ENCODE measurements around the gene CTXND2. TPM values are rescaled to one million over a fixed set of nuclear protein-coding genes. Genes with fewer than 3 reads are reported as not detected.
A peak's percentile ranks its signal among the peaks of the same experiment; 100 is the strongest.
"Not testable (repeated sequence)": the region's sequence is repeated elsewhere in the genome, so short reads cannot be mapped to it uniquely, and the experiment has no call there.

CTXND2 gene
- total RNA-seq, 1 experiment from 2014 or later, result not detected

- Histone ChIP-seq H3K27ac (ENCODE audit: low read length) (peak overlapping the region; percentile 69), H3K9ac (ENCODE audit: low read length) (peak overlapping the region; percentile 84), H3K4me1 (ENCODE audit: low read length) (peaks cover 13% of the 10 kb centered on the region), H4K20me1 (ENCODE audit: insufficient read depth, low read depth, low read length) (no peaks in the 10 kb centered on the region), H3K9me3 (ENCODE audit: low read length) (no peaks in the 10 kb centered on the region), H3K27me3 (ENCODE audit: low read length) (no peaks in the 10 kb centered on the region), H3K4me3 (ENCODE audit: low read length) (peak overlapping the region; percentile 78), H3K4me2 (ENCODE audit: low read depth, low read length, poor library complexity, severe bottlenecking) (peak overlapping the region; percentile 89), H3K36me3 (ENCODE audit: insufficient read depth, low read length) (0 out of 2 replicates have a peak, but pooled peaks cover 4% of the 10 kb centered on the region), H3K79me2 (ENCODE audit: low read length) (peaks cover 43% of the 10 kb centered on the region), H2AFZ (ENCODE audit: low read length) (peak overlapping the region; percentile 74), H3K9me2 (replicated peaks; ENCODE audit: insufficient read depth, low read length) (no peaks in the 10 kb centered on the region)
- peak; percentile 78 for DNase-seq
Observed at GRCh38 chr1:150876119-150876454, 10.8 kb upstream of the CTXND2 start.

- DNase-seq; H3K27me3 ChIP-seq (ENCODE audit: low read length); H3K4me2 ChIP-seq (ENCODE audit: low read depth, low read length, poor library complexity, severe bottlenecking); H2AFZ ChIP-seq (ENCODE audit: low read length); H3K9me2 ChIP-seq (replicated peaks; ENCODE audit: insufficient read depth, low read length); H3K36me3 ChIP-seq (ENCODE audit: insufficient read depth, low read length); H4K20me1 ChIP-seq (ENCODE audit: insufficient read depth, low read depth, low read length); H3K9me3 ChIP-seq (ENCODE audit: low read length); H3K27ac ChIP-seq (ENCODE audit: low read length); H3K9ac ChIP-seq (ENCODE audit: low read length); H3K4me3 ChIP-seq (ENCODE audit: low read length): not testable (repeated sequence)
- H3K4me1 ChIP-seq (ENCODE audit: low read length), result peaks cover 17% of the 10 kb centered on the region
- H3K79me2 ChIP-seq (ENCODE audit: low read length), result peaks cover 22% of the 10 kb centered on the region
Observed at GRCh38 chr1:150878931-150879330, 8.0 kb upstream of the CTXND2 start.

- Histone ChIP-seq H3K79me2 (ENCODE audit: low read length) (no peaks in the 10 kb centered on the region), H3K9me2 (replicated peaks; ENCODE audit: insufficient read depth, low read length) (no peaks in the 10 kb centered on the region), H3K4me1 (ENCODE audit: low read length) (peaks cover 4% of the 10 kb centered on the region), H3K4me2 (ENCODE audit: low read depth, low read length, poor library complexity, severe bottlenecking) (no peak overlapping the region), H3K27me3 (ENCODE audit: low read length) (no peaks in the 10 kb centered on the region), H3K4me3 (ENCODE audit: low read length) (no peak overlapping the region), H4K20me1 (ENCODE audit: insufficient read depth, low read depth, low read length) (no peaks in the 10 kb centered on the region), H3K9ac (ENCODE audit: low read length) (no peak overlapping the region), H3K27ac (ENCODE audit: low read length) (no peak overlapping the region), H3K36me3 (ENCODE audit: insufficient read depth, low read length) (no peaks in the 10 kb centered on the region), H2AFZ (ENCODE audit: low read length) (no peak overlapping the region), H3K9me3 (ENCODE audit: low read length) (no peaks in the 10 kb centered on the region)
- no peak for DNase-seq
Observed at GRCh38 chr1:150881331-150882070, 5.4 kb upstream of the CTXND2 start.

GRCh38 chr1:150883121-150883520 is 3.8 kb upstream of the CTXND2 start:
- not testable (repeated sequence) for H3K9me2 ChIP-seq (replicated peaks; ENCODE audit: insufficient read depth, low read length); H3K79me2 ChIP-seq (ENCODE audit: low read length); H3K4me2 ChIP-seq (ENCODE audit: low read depth, low read length, poor library complexity, severe bottlenecking); H4K20me1 ChIP-seq (ENCODE audit: insufficient read depth, low read depth, low read length); H3K9ac ChIP-seq (ENCODE audit: low read length); H3K4me1 ChIP-seq (ENCODE audit: low read length); H3K27me3 ChIP-seq (ENCODE audit: low read length); H3K27ac ChIP-seq (ENCODE audit: low read length); H3K9me3 ChIP-seq (ENCODE audit: low read length); H3K4me3 ChIP-seq (ENCODE audit: low read length); H2AFZ ChIP-seq (ENCODE audit: low read length); H3K36me3 ChIP-seq (ENCODE audit: insufficient read depth, low read length); DNase-seq

- Histone ChIP-seq H3K4me1 (ENCODE audit: low read length) (peaks cover under 1% of the 10 kb centered on the region; the same call in 1 of the 2 replicates), H3K4me3 (ENCODE audit: low read length) (no peak overlapping the region), H3K4me2 (ENCODE audit: low read depth, low read length, poor library complexity, severe bottlenecking) (no peak overlapping the region), H3K36me3 (ENCODE audit: insufficient read depth, low read length) (no peaks in the 10 kb centered on the region), H3K9me3 (ENCODE audit: low read length) (no peaks in the 10 kb centered on the region), H3K79me2 (ENCODE audit: low read length) (no peaks in the 10 kb centered on the region), H3K9ac (ENCODE audit: low read length) (no peak overlapping the region), H3K27me3 (ENCODE audit: low read length) (no peaks in the 10 kb centered on the region), H4K20me1 (ENCODE audit: insufficient read depth, low read depth, low read length) (no peaks in the 10 kb centered on the region), H2AFZ (ENCODE audit: low read length) (no peak overlapping the region), H3K9me2 (replicated peaks; ENCODE audit: insufficient read depth, low read length) (no peaks in the 10 kb centered on the region), H3K27ac (ENCODE audit: low read length) (no peak overlapping the region)
- DNase-seq, result no peak
Observed at GRCh38 chr1:150888727-150889126, 1.8 kb downstream of the CTXND2 start.

- no peaks in the 10 kb centered on the region for H4K20me1 ChIP-seq (ENCODE audit: insufficient read depth, low read depth, low read length)
- no peak for DNase-seq
Observed at GRCh38 chr1:150890033-150890416, 3.1 kb downstream of the CTXND2 start.

GRCh38 chr1:150893336-150893913 is 6.5 kb downstream of the CTXND2 start:
- DNase-seq, result no peak
- Histone ChIP-seq H3K4me1 (ENCODE audit: low read length) (no peaks in the 10 kb centered on the region), H3K79me2 (ENCODE audit: low read length) (no peaks in the 10 kb centered on the region), H3K4me3 (ENCODE audit: low read length) (no peak overlapping the region), H3K27me3 (ENCODE audit: low read length) (0 out of 2 replicates have a peak, but pooled peaks cover 2% of the 10 kb centered on the region), H3K27ac (ENCODE audit: low read length) (no peak overlapping the region), H3K36me3 (ENCODE audit: insufficient read depth, low read length) (no peaks in the 10 kb centered on the region), H4K20me1 (ENCODE audit: insufficient read depth, low read depth, low read length) (no peaks in the 10 kb centered on the region), H3K9ac (ENCODE audit: low read length) (no peak overlapping the region), H2AFZ (ENCODE audit: low read length) (no peak overlapping the region), H3K4me2 (ENCODE audit: low read depth, low read length, poor library complexity, severe bottlenecking) (no peak overlapping the region), H3K9me2 (replicated peaks; ENCODE audit: insufficient read depth, low read length) (no peaks in the 10 kb centered on the region), H3K9me3 (ENCODE audit: low read length) (no peaks in the 10 kb centered on the region)

More at GRCh38 chr1:150890033-150890416, 3.1 kb downstream of the CTXND2 start:
- H2AFZ ChIP-seq (ENCODE audit: low read length), result no peak overlapping the region
- no peak overlapping the region for H3K9ac ChIP-seq (ENCODE audit: low read length)
- H3K4me2 ChIP-seq (ENCODE audit: low read depth, low read length, poor library complexity, severe bottlenecking), result no peak overlapping the region
- H3K9me2 ChIP-seq (replicated peaks; ENCODE audit: insufficient read depth, low read length), result no peaks in the 10 kb centered on the region
- H3K27me3 ChIP-seq (ENCODE audit: low read length), result no peaks in the 10 kb centered on the region
- H3K4me3 ChIP-seq (ENCODE audit: low read length), result no peak overlapping the region
- H3K36me3 ChIP-seq (ENCODE audit: insufficient read depth, low read length), result no peaks in the 10 kb centered on the region
- no peaks in the 10 kb centered on the region for H3K4me1 ChIP-seq (ENCODE audit: low read length)
- no peaks in the 10 kb centered on the region for H3K79me2 ChIP-seq (ENCODE audit: low read length)
- no peak overlapping the region for H3K27ac ChIP-seq (ENCODE audit: low read length)
- no peaks in the 10 kb centered on the region for H3K9me3 ChIP-seq (ENCODE audit: low read length)

- Histone ChIP-seq H3K4me1 (ENCODE audit: low read length) (no peaks in the 10 kb centered on the region), H3K9me3 (ENCODE audit: low read length) (no peaks in the 10 kb centered on the region), H3K4me3 (ENCODE audit: low read length) (no peak overlapping the region), H4K20me1 (ENCODE audit: insufficient read depth, low read depth, low read length) (no peaks in the 10 kb centered on the region), H2AFZ (ENCODE audit: low read length) (no peak overlapping the region), H3K9ac (ENCODE audit: low read length) (no peak overlapping the region), H3K4me2 (ENCODE audit: low read depth, low read length, poor library complexity, severe bottlenecking) (no peak overlapping the region), H3K9me2 (replicated peaks; ENCODE audit: insufficient read depth, low read length) (no peaks in the 10 kb centered on the region), H3K36me3 (ENCODE audit: insufficient read depth, low read length) (no peaks in the 10 kb centered on the region), H3K27me3 (ENCODE audit: low read length) (0 out of 2 replicates have a peak, but pooled peaks cover 2% of the 10 kb centered on the region), H3K79me2 (ENCODE audit: low read length) (no peaks in the 10 kb centered on the region), H3K27ac (ENCODE audit: low read length) (no peak overlapping the region)
- no peak for DNase-seq
Observed at GRCh38 chr1:150895618-150896017, 8.7 kb downstream of the CTXND2 start.
